ENCODE measurements around the gene RTN4IP1. TPM values are rescaled to one million over a fixed set of nuclear protein-coding genes. Genes with fewer than 3 reads are reported as not detected.
A peak's percentile ranks its signal among the peaks of the same experiment; 100 is the strongest.

RTN4IP1 gene
- total RNA-seq, 1 experiment from 2014 or later, result 19.2 TPM

DNA sequence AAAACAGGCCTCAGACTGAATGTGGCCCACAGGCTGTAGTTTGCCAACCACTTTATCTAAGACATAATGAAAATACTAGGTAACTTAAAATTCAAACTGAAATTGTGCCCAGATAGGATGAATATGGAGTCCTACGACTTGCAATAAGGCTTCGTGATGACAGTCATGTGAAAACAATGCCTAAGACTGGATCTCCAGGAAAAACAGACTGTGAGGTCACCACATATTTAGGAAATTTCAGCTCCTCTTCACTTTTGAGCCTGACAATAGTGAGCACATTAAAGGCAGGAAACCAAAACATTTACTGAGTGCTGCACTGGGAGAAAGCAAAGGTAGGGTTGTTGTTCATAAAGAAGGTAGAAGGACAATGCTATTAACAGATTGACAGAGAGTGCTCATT, 50.0 kb downstream of the RTN4IP1 start:
- no peak for TF ChIP-seq ATF6 (CRISPR knock-in tag; IDR thresholded peaks at IDR 0.05)
- no peak for TF ChIP-seq MLX (CRISPR knock-in tag; IDR thresholded peaks at IDR 0.05)
- no peaks in the 10 kb centered on the region for H3K27me3 Mint-ChIP-seq (ENCODE audit: low read depth)
- H3K36me3 Mint-ChIP-seq, result peaks cover 23% of the 10 kb centered on the region
- POLR2A ChIA-PET, result no interaction called here
- H3K9me3 Mint-ChIP-seq, result no peaks in the 10 kb centered on the region
- no peak overlapping the region for H3K4me3 Mint-ChIP-seq
- CTCF ChIA-PET, result interaction anchor here (0.7 to 1.7 kb wide), 4 partner anchors 13 to 418 kb away, joined by 3 to 7 read pairs (median 3); no protein-coding TSS in a partner anchor
- no peak for ATAC-seq
- H3K27ac Mint-ChIP-seq, result no peak overlapping the region
- H3K4me1 Mint-ChIP-seq, result no peaks in the 10 kb centered on the region
- DNase-seq (ENCODE audit: low spot score), result no peak

DNA sequence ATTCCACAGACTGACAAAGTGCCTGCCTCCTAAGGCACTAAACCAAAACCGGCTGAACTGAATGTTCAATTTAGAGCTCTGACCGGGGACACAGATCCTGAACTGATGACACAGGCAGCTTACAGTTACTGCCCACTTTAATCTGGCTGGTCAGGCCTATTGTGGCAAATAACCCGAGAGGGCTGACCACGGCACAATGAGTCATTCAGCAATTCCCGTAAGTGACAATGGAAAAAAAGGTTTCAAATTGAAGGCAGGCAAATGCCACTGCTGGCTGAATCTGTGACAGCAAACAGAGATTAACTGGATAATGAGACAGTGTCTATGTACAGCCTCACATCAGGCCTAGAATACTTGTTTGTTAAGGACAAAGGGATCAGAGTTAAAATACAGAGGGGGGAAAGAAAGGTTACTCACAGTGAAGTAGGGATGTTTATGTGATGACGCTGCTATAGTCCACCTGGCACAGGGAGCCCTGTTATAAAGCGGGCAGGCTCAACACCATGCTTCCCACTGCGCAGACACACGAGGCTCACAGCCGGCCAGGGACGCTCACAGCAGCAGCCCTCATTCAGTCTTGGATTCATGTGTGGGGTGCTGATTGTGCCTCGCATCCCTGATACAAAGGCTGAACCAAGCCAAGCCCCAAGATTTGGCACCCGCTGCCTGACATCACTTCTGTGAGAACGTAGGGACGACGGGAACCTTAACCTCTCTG, 54.4 kb downstream of the RTN4IP1 start:
- H3K27me3 Mint-ChIP-seq (ENCODE audit: low read depth), result no peaks in the 10 kb centered on the region
- CTCF ChIA-PET, result no interaction called here
- 0 out of 2 replicates have a peak overlapping the region, but pooled peaks have one; percentile 19 for H3K27ac Mint-ChIP-seq
- no peak; the same call in 1 of the 2 replicates for ATAC-seq
- POLR2A ChIA-PET, result no interaction called here
- no peak for DNase-seq (ENCODE audit: low spot score)
- H3K36me3 Mint-ChIP-seq, result peaks cover 20% of the 10 kb centered on the region
- H3K4me1 Mint-ChIP-seq, result 0 out of 2 replicates have a peak, but pooled peaks cover 4% of the 10 kb centered on the region
- no peak overlapping the region for H3K4me3 Mint-ChIP-seq
- H3K9me3 Mint-ChIP-seq, result no peaks in the 10 kb centered on the region
- TF ChIP-seq JAZF1 (CRISPR knock-in tag; IDR thresholded peaks at IDR 0.05) (no peak), TEAD4 (CRISPR knock-in tag; IDR thresholded peaks at IDR 0.05) (no peak), E2F5 (CRISPR knock-in tag; IDR thresholded peaks at IDR 0.05) (no peak), MAX (CRISPR knock-in tag; IDR thresholded peaks at IDR 0.05) (no peak), MXD4 (CRISPR knock-in tag; IDR thresholded peaks at IDR 0.05; ENCODE audit: borderline replicate concordance) (no peak), STAT6 (CRISPR knock-in tag; conservative IDR thresholded peaks at IDR 0.05; ENCODE audit: low read depth) (no peak), AFF4 (CRISPR knock-in tag; IDR thresholded peaks at IDR 0.05; ENCODE audit: borderline replicate concordance) (no peak), ZNF317 (CRISPR knock-in tag; IDR thresholded peaks at IDR 0.05; ENCODE audit: borderline replicate concordance, low read depth) (no peak), ARID4B (CRISPR knock-in tag; IDR thresholded peaks at IDR 0.05; ENCODE audit: borderline replicate concordance) (no peak)
- TF ChIP-seq, protein P1, sequence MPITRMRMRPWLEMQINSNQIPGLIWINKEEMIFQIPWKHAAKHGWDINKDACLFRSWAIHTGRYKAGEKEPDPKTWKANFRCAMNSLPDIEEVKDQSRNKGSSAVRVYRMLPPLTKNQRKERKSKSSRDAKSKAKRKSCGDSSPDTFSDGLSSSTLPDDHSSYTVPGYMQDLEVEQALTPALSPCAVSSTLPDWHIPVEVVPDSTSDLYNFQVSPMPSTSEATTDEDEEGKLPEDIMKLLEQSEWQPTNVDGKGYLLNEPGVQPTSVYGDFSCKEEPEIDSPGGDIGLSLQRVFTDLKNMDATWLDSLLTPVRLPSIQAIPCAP (CRISPR knock-in tag; IDR thresholded peaks at IDR 0.05), result no peak
- TF ChIP-seq, protein P2, sequence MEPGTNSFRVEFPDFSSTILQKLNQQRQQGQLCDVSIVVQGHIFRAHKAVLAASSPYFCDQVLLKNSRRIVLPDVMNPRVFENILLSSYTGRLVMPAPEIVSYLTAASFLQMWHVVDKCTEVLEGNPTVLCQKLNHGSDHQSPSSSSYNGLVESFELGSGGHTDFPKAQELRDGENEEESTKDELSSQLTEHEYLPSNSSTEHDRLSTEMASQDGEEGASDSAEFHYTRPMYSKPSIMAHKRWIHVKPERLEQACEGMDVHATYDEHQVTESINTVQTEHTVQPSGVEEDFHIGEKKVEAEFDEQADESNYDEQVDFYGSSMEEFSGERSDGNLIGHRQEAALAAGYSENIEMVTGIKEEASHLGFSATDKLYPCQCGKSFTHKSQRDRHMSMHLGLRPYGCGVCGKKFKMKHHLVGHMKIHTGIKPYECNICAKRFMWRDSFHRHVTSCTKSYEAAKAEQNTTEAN (CRISPR knock-in tag; IDR thresholded peaks at IDR 0.05), result no peak

Measured in WTC11 (cell line).